ENCODE measurements around the gene ZNF618. TPM values are rescaled to one million over a fixed set of nuclear protein-coding genes. Genes with fewer than 3 reads are reported as not detected.

Gene ZNF618
- polyA plus RNA-seq, 1 donor (not counting 4 experiments of a cell fraction or from before 2014, with no cell fraction given) = 2.5 TPM

- DNase-seq (ENCODE audit: low read depth, low spot score) = no peak
- Histone ChIP-seq H3K36me3 (ENCODE audit: control insufficient read depth in 2 of 2, extremely low read depth in 1 of 2, insufficient read depth in 2 of 2, low read length in 2 of 2) (no peaks in the 10 kb centered on the region), H3K4me3 (ENCODE audit: control insufficient read depth in 2 of 3, extremely low read depth in 1 of 3, insufficient read depth in 2 of 3, low read depth in 1 of 3, low read length in 3 of 3) (peak within 1 kb of the TSS; percentile 49 to 60 (median 51)), H3K9ac (ENCODE audit: control insufficient read depth, extremely low read depth, insufficient read depth, low read length) (peak within 1 kb of the TSS; percentile 28), H3K4me1 (ENCODE audit: control insufficient read depth, extremely low read depth, insufficient read depth, low read length) (peaks cover 4% of the 10 kb centered on the region), H3K4me2 (ENCODE audit: control insufficient read depth, extremely low read depth, insufficient read depth, low read depth, low read length) (peak within 1 kb of the TSS; percentile 64), H3K27me3 (ENCODE audit: control insufficient read depth, extremely low read depth, insufficient read depth, low read length) (peaks cover 17% of the 10 kb centered on the region), H3K79me2 (ENCODE audit: control insufficient read depth, insufficient read depth, low read length) (no peaks in the 10 kb centered on the region), H3K9me3 (ENCODE audit: control insufficient read depth, low read depth, low read length) (peaks cover 3% of the 10 kb centered on the region), H4K20me1 (ENCODE audit: control insufficient read depth, extremely low read depth, insufficient read depth, low read length) (no peaks in the 10 kb centered on the region), H3K9me1 (ENCODE audit: control insufficient read depth, extremely low read depth, insufficient read depth, low read length) (no peaks in the 10 kb centered on the region), H2AFZ (ENCODE audit: control insufficient read depth, low read length) (peak within 1 kb of the TSS; percentile 53), H3K27ac (ENCODE audit: control insufficient read depth, insufficient read depth, low read length) (no peak within 1 kb of the TSS)
- no peak for FAIRE-seq
- no peak for TF ChIP-seq CTCF (optimal IDR thresholded peaks at IDR 0.05 in 1 of 3, IDR thresholded peaks at IDR 0.05 in 1 of 3, conservative IDR thresholded peaks at IDR 0.05 in 1 of 3; ENCODE audit: extremely low read depth in 1 of 3, insufficient read depth in 2 of 3, low read length in 3 of 3)
- peak; percentile 27 for TF ChIP-seq EZH2 (IDR thresholded peaks at IDR 0.05; ENCODE audit: low read length)
- dilution Hi-C loops (cut with MboI; ENCODE audit: extremely low pct_ligation_motif_present, low sequenced_read_pairs) = no loop called here
These were observed 223.0 kb downstream of the ZNF618 start, which contains the start of gene KIF12 for GRCh38 chr9:114098936-114099668. Gene KIF12 (minus strand): TSS chr9:114099292. CDS start chr9:114099276, 16 bp downstream.

GRCh38 chr9:114099669-114100270 lies 223.7 kb downstream of the ZNF618 start:
- Histone ChIP-seq H3K79me2 (ENCODE audit: control insufficient read depth, insufficient read depth, low read length) (no peaks in the 10 kb centered on the region), H3K4me2 (ENCODE audit: control insufficient read depth, extremely low read depth, insufficient read depth, low read depth, low read length) (no peak overlapping the region), H4K20me1 (ENCODE audit: control insufficient read depth, extremely low read depth, insufficient read depth, low read length) (no peaks in the 10 kb centered on the region), H3K9me3 (ENCODE audit: control insufficient read depth, low read depth, low read length) (peaks cover 3% of the 10 kb centered on the region), H3K4me1 (ENCODE audit: control insufficient read depth, extremely low read depth, insufficient read depth, low read length) (peaks cover 4% of the 10 kb centered on the region), H3K27me3 (ENCODE audit: control insufficient read depth, extremely low read depth, insufficient read depth, low read length) (peaks cover 17% of the 10 kb centered on the region), H3K9me1 (ENCODE audit: control insufficient read depth, extremely low read depth, insufficient read depth, low read length) (no peaks in the 10 kb centered on the region), H2AFZ (ENCODE audit: control insufficient read depth, low read length) (no peak overlapping the region), H3K27ac (ENCODE audit: control insufficient read depth, insufficient read depth, low read length) (no peak overlapping the region), H3K4me3 (ENCODE audit: control insufficient read depth in 2 of 3, extremely low read depth in 1 of 3, insufficient read depth in 2 of 3, low read depth in 1 of 3, low read length in 3 of 3) (no peak overlapping the region), H3K9ac (ENCODE audit: control insufficient read depth, extremely low read depth, insufficient read depth, low read length) (no peak overlapping the region), H3K36me3 (ENCODE audit: control insufficient read depth in 2 of 2, extremely low read depth in 1 of 2, insufficient read depth in 2 of 2, low read length in 2 of 2) (no peaks in the 10 kb centered on the region)
- FAIRE-seq = no peak
- dilution Hi-C loops (cut with MboI; ENCODE audit: extremely low pct_ligation_motif_present, low sequenced_read_pairs) = no loop called here
- TF ChIP-seq EZH2 (IDR thresholded peaks at IDR 0.05; ENCODE audit: low read length) = no peak
- no peak for TF ChIP-seq CTCF (optimal IDR thresholded peaks at IDR 0.05 in 1 of 3, IDR thresholded peaks at IDR 0.05 in 1 of 3, conservative IDR thresholded peaks at IDR 0.05 in 1 of 3; ENCODE audit: extremely low read depth in 1 of 3, insufficient read depth in 2 of 3, low read length in 3 of 3)
- no peak for DNase-seq (ENCODE audit: low read depth, low spot score)
